Tibial nerve (tissue), 3 donors: ENCODE data around the gene PRKCZ.

Source experiments
- POLR2A ChIP-seq, 2 donors: fragments of 450-650 bp; IDR thresholded peaks; one replicate each; pipeline ENCODE4 v1.6.1; 2017; ENCODE audit warnings: antibody characterized with exemption in 2 of 2, mild to moderate bottlenecking in 2 of 2, moderate library complexity in 2 of 2
- TF ChIP-seq, protein P1 (sequence below), 5 experiments: fragments of 200-600 bp in 3 of 5; fragments of 450-650 bp in 2 of 5; sonication (generic) in 3 of 5; IDR thresholded peaks; one replicate each; pipeline ENCODE4 v1.5.1; 2016 to 2019; ENCODE audit warnings: antibody characterized with exemption in 5 of 5, mild to moderate bottlenecking in 3 of 5, moderate library complexity in 2 of 5

GRCh38 chr1:2212274-2212531 lies 162.0 kb downstream of the PRKCZ start:
- TF ChIP-seq POLR2A (IDR thresholded peaks at IDR 0.05) = no peak
- TF ChIP-seq, protein P1, sequence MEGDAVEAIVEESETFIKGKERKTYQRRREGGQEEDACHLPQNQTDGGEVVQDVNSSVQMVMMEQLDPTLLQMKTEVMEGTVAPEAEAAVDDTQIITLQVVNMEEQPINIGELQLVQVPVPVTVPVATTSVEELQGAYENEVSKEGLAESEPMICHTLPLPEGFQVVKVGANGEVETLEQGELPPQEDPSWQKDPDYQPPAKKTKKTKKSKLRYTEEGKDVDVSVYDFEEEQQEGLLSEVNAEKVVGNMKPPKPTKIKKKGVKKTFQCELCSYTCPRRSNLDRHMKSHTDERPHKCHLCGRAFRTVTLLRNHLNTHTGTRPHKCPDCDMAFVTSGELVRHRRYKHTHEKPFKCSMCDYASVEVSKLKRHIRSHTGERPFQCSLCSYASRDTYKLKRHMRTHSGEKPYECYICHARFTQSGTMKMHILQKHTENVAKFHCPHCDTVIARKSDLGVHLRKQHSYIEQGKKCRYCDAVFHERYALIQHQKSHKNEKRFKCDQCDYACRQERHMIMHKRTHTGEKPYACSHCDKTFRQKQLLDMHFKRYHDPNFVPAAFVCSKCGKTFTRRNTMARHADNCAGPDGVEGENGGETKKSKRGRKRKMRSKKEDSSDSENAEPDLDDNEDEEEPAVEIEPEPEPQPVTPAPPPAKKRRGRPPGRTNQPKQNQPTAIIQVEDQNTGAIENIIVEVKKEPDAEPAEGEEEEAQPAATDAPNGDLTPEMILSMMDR (IDR thresholded peaks at IDR 0.05) = no peak
